Activated T-cell treated with anti-CD3 and anti-CD28 coated beads for 48 hours (primary cell): ENCODE data around the gene ALKBH6.
"Not testable (repeated sequence)": the region's sequence is repeated elsewhere in the genome, so short reads cannot be mapped to it uniquely, and the experiment has no call there.

Experiments used
- DNase-seq: peaks from one replicate; pipeline ENCODE4 v3.0.0-alpha.2; 2020; ENCODE audit warnings: low read depth

Gene ALKBH6

DNA sequence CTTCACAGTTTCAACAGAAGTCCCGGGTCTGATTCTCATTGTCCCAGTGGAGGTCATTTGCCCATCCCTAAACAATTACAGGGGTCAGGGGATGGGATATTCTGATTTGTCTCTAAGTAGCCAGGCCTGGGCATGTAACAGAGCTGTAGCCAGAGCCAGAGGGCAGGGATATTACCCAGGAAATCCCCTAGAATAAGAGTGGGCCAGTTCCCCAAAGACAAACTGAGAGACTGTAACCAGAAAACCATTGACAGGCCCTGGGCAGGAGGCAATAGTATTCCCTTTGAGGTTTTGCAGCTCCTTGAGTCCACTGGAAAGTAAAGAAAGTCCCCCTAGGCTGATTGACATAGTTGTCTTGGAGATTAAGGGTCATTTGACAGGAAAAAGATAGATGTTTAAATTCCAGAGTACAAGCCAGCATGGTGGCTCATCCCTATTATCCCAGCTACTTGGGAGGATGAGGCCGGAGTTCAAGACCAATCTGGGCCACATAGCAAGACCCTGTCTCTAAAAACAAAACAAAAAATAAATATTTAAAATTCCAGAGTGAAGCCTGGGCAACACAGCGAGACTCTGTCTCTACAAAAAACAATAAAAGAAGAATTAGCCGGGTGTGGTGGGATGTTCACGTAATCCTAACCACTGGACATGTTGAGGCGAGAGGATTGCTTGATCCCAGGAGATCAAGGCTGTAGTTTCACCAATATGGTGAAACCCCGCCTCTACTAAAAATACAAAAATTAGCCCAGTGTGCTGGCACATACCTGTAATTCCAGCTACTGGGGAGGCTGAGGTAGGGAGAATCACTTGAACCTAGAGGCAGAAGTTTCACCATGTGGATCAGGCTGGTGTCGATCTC lies 20.9 kb downstream of the ALKBH6 start:
- DNase-seq: no peak

DNA sequence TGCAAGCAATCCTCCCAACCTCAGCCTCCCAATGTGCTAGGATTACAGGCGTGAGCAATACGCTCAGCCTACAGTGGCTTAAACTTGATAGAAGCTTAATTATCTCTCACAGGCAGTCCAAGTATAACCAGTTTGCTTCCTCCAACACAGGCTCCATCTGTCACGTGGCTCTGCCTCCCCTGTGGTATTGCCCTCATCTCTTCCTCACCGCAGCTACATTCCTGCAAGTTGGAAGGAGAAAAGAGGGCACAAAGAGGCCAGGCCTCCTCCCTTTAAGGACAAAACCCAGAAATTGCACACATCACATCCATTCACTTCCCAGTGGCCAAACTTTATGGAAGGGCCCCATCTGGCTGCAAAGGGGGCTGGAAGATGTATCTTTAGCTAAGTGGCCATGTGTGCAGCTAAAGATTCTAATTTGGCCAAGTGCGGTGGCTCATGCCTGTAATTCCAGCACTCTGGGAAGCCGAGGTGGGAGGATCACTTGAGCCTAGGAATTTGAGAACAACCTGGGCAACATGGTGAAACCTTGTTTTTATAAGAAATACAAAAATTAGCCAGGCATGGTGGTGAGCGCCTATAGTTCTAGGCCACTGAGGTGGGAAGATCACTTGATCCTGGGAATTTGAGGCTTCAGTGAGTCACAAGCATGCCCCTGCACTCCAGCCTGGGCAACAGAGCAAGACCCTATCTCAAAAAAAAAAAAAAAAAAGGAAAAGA lies 22.1 kb downstream of the ALKBH6 start:
- DNase-seq: no peak

DNA sequence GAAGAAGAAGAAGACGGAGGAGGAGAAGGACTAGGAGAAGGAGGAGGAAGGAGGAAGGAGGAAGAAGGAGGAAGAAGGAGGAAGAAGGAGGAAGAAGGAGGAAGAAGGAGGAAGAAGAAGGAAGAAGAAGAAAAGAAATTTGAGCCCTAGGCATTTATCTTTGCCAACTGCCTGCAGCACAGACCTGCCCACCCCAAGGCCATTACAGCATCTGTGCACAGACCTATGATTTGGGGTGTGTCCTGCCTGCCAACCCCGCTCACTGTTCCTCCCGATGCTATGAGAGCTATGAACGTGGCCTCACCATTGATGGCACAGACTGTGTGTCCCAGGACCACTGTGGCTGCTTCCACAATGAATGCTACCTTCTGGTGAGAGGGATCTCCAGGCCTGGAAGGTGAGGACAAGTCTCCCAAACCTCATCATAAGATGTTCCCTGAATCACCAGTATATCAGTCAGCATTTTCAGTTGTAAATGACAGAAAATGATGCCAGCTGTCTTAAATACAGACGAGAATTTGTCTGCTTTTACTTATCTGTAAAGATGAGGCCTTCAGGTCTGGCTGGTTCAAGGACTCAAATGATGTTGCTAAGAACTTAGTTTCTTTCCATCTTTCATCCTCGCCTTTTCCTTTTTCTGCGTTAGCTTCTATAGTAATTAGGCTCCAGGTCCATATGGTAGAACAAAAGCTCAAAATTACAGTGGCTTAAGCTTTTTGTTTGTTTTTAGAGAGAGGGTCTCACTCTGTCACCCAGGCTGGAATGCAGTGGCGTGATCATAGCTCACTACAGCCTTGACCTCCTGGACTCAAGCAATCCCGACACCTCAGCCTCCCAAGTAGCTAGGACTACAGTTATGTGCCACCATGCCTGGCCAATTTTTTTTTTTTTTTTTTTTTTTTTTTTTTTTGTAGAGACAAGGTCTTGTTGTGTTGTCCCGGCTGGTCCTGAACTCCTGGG lies 23.0 kb downstream of the ALKBH6 start:
- DNase-seq: no peak

DNA sequence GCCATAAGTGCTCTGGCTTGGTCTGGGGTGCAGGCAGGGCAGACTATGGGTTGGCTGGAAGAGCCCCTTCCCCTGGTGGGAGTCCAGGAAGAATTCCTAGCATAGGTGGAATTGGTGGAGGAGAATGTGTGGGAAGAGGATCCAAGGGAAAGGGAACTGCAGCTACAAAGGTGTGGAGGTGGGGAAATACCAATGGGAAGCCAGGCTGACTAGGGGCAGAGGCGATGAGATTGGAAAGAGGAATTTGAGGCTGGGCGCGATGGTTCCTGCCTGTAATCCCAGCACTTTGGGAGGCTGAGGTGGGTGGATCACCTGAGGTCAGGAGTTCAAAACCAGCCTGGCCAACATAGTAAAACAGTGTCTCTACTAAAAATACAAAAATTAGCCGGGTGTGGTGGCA lies 23.9 kb downstream of the ALKBH6 start:
- no peak for DNase-seq

DNA sequence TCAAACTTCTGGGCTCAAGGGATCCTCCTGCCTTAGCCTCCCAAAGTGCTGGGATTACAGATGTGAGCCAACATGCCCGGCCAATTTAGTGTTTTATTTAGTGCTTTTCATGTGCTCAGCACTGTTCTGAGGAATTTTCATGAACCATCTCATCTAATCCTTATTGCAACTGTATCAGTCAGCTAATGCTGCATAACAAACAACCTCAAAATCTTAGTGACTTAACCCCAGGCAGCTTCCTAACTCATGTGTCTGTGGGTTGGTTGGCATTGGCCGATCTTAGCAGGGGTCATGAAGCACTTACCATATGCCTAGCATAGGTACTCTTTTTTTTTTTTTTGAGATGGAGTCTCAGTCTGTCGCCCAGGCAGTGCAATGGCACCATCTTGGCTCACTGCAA lies 25.2 kb downstream of the ALKBH6 start:
- no peak for DNase-seq

DNA sequence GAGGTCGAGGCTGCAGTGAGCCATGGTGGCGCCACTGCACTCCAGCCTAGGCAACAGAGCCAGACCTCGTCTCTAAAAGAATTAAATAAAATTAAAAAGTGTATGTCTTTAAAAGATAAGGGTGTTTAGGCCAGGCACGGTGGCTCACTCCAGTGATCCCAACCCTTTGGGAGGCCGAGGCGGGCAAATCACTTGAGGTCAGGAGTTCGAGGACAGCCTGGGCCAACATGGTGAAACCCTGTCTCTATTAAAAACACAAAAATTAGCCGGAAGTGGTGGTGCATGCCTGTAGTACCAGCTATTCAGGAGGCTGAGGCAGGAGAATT lies 26.5 kb downstream of the ALKBH6 start:
- no peak for DNase-seq

DNA sequence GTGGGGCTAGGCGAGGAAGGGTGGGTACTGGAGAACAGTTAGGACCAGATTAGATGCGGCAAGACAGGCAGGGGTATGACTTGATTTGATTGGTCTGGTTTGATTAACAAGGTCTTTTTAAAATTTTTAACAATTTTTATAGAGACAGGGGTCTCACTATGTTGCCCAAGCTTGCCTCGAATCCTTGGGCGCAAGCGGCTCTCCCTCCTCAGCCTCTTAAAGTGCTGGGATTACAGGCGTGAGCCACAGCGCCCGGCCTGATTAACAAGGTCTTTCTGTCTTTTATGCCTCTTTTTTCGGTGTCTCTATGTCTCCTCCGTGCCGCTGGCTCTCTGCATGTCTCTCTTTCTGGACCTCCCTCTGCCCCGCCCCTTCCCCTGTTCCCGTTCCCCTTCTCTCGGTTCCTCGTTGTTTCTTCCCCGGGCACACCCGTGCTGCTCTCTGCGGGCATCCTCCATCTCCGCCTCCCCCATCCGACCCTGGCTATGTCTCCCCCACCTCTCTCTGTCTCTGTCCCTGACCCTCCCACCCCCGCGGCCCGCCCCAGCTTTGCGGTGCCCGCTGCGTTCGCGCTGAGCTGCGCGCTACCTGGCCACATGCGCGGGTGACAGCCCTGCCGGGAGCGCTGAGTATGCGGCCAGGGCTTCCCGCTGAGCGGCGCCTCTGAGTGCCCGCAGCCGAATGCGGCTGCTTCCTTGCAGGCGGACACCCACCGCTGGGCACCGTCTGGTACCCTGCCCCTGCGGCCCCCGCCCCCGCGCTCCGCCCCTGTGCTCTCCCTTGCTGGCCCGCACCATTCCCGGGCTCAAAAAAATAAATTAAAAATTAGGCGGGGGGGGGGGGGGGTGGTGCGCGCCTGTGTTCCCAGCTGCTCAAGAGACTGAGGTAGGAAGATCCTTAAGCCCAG lies 27.1 kb downstream of the ALKBH6 start:
- peak; percentile 9 for DNase-seq

DNA sequence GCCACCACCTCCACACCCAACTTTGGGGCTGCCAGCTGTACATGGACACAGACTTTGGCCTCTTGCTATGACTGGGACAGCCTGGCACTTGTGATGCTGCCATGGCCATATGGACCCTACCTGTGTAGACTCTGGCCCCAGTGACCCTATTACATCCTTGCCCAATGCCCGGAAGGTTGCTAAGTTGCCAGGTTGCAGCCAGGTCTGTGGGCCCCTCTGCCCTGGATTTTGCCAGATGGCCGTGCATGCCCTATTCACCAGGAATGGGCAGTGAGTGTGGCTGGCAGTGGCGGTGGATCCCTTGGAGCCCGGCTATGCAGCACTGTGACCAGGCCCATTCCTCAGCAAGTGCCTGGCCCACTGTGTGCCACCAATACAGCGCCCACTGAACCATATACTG lies 27.9 kb downstream of the ALKBH6 start:
- no peak for DNase-seq

DNA sequence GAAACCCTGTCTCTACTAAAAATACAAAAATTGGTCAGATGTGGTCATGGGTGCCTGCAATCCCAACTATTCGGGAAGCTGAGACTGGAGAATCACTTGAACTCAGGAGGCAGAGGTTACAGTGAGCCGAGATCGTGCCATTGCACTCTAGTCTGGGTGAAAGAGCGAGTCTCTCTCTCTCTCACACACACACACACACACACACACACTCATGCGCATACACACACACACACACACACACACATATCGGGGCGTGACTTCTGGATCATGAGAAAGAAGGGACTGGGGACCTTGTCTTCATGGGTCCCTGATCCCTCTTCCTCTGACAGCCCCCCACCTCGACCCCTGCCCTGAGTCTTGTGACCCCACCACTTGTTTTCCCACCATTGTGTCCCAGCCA lies 30.8 kb downstream of the ALKBH6 start:
- no peak for DNase-seq

DNA sequence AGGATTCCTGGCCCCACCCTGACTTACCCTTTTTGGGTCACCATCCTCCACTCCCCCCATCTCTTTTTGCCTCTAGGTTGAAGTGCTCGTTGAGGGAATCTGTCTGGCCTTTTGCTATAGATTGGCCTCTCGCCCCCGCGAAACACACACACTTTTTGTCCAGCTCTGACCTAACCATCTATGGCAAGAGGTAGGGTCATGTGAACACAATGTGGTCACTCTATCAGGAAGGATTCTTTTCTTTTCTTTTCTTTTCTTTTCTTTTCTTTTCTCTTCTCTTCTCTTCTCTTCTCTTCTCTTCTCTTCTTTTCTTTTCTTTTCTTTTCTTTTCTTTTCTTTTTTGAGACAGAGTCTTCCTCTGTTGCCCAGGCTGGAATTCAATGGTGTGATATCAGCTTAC lies 33.0 kb downstream of the ALKBH6 start:
- DNase-seq: not testable (repeated sequence)

DNA sequence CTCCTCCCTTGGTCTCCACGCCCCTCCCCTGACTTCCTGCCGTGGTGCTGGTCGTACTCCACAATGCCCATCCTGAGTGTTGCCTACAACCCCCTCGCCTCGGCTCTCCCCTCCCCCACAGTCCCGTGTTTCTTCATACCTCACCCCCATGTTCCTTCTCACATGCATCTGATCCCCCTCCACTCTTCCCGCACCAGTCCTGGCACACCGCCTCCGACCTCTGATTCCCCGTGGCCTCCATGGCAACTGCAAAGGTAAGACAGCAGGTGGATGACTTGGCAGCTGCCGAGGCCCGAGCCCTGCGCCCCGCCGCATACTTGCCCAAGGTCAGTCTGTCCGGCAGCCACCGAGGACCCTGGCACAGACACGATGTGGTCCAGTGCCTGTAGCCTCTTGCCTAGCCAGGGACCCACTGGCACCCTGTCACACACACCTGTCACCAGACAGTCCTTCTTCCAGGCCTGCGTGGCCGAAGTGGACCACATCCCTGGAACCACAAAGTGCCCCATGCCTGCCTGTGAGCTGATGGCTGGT lies 35.1 kb downstream of the ALKBH6 start:
- no peak for DNase-seq

DNA sequence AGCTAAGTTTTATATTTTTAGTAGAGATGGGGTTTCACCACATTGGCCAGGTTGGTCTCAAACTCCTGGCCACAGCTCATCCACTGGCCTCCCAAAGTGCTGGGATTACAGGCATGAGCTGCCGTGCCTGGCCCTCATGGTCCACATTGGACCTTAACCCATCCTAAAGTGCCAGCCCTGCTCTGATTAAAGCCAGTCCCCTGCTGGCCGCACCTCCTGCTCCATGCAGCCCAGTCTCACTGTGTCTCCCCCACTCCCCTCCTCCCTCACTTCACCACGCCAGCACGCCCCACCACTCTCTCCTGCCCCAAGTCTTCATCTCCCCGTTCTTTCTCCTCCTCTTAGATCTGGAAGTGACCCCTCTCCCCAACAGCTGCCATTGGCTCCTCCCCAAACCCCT lies 35.7 kb downstream of the ALKBH6 start:
- no peak for DNase-seq

DNA sequence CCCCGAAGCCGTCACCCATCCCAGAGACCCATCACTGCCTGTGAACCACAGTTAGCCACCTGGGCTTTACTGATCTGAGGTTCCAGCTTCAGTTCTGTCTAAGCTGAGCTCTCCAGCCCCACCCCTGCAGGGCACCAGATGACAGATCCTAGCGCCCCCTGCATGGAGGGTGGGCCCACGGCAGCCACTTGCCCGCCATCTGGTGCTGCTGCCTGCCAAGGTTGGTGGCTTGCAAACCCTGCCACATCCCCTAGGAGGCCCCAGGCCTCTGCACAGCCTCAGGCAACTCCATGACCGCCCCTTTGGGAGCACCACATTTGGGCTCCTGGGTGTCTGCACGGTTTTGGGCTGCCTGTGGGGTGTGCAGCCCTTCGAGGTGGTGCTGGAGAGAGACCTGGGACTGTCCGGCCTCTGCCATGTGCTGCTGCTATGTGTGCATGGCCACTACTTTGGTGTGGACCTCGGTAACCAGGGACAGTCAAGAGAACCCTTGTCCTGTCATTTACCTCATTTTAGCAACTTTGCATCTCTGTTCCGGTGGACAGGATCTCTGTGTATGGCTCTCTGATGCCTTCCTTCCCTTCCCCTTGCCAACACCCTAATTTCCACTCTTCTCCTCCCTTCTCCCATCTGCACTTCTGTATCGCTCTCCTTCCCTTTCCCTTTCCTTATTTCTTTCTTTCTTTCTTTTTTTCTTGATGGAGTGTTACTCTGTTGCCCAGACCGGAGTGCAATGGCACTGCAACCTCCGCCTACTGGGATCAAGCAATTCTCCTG lies 36.4 kb downstream of the ALKBH6 start:
- peak; percentile 48 for DNase-seq

DNA sequence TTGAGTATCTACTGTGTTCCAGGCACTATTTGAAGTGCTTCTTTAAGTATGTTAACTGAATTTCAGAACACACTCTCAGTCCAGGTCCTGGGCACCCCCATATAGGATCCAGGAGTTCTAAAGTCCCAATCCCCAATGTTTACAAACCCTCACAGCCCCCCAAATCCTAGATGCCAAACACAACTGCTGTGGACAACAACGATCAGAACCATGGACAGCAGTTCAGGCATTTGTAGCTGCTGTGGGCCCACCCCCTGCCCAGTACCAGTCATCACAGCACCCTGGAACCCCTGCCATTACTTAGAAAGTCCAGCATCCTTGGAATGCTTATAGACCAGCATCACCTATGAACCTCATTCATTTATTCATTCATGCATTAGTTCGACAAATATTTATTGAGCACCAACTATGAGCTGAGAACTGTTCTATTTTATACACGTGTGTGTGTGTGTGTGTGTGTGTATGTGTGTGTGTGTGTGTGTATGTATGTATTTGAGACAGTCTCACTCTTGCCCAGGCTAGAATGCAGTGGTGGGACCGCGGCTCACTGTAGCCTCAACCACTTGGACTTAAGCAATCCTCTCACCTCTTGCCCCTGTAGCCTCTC lies 38.3 kb downstream of the ALKBH6 start:
- DNase-seq: no peak

DNA sequence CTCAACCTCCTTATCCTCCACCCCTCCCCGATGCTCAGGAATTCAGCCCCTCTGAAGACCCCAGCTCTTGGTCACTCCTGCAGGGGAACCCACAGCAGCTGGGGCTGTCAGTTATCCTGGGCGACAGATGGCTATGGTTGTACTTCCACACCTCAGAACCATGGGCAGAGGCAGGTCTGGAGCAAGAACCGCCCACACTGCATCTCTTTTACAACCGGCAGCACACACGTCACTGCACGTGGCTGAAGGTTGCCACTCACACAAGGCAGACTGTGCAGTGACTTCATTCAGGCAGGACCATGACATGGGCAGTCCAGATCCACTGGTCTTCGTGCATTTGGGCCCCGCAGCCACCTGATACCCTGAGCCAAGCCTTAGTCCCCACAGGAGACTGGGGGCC lies 40.5 kb downstream of the ALKBH6 start:
- DNase-seq: no peak

DNA sequence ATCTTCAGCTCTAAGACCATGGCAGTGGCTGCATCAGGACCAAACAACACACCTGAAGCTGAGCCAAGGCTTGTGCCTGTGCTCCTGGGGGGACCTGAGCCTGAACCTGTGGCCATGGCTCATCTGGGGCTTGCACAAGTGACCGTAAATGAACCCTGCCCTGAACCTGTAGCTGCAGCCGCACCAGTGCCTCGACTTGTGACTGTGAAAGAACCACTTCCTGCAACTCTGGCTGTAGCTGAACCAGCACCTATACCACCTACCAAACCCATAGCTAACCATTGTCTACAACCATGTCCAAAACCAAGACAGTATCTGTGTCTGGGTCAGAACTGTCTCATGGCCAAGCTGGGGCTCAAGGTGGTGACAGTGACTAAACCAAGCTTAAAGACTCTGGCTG lies 47.2 kb downstream of the ALKBH6 start:
- no peak for DNase-seq

DNA sequence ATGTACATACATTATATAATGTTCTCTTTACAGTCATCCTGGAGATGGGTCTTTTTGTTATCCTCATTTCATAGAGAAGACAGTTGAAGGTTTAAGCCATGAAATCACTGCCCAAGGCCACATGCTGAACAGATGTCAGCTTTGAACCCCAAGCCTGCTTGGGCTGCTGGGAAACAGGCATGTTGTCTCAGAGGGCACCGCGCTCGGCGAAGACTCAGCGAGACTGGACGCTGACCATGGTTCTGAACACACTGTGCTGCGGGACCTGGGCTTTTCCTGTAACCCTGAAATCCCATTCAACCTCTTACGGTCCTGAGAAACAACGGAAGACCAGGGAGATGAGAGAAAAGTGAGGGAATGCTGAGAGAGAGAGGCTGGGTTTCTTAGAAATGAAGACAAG lies 50.5 kb downstream of the ALKBH6 start:
- no peak for DNase-seq

DNA sequence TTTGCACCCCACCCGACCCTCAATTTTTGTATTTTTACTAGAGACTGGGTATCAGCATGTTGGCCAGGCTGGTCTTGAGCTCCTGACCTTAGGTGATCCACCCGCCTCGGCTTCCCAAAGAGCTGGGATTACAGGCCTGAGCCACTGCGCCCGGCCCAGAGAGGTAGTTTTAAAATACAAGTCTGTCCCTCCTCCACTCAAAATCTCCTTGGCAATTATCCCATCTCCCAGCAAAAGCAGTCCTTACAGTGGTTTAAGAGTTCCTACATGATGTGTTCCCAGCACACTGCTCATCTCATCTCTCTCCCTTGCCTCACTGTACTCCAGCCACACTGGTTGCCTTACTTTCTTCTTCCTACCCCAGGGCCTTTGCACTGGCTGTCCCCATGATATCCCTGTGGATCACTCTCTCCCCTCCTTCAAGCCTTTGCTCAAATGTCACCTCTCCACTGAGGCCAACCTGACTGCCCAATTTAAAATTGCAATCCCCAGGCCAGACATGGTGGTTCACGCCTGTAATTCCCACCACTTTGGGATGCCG lies 53.5 kb downstream of the ALKBH6 start:
- DNase-seq: no peak

DNA sequence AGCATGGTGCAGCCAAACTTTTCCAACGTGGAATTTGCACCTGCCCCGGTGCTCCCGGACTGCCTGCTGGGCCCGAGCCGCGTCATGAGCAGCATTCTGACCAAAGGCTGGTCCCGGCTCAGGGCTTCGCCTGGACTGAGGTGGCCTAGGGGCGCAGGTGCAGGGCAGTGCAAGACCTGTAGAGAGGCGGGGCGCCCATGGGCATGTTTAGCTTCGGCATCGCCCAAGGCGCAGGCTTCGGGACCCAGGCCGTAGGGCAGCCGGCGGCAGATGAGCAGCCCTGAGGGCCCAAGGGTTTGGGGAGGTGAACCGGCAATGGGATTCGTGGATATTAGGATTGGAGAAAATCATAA lies 54.1 kb downstream of the ALKBH6 start:
- DNase-seq: no peak
